Bone marrow (tissue), 2 donors: Measurements from ENCODE around the gene MGMT.

Source experiments
- DNase-seq, 2 donors: peaks; one replicate each; lab custom pipeline; 2025; lab: John Stamatoyannopoulos, UW

The MGMT gene

DNA sequence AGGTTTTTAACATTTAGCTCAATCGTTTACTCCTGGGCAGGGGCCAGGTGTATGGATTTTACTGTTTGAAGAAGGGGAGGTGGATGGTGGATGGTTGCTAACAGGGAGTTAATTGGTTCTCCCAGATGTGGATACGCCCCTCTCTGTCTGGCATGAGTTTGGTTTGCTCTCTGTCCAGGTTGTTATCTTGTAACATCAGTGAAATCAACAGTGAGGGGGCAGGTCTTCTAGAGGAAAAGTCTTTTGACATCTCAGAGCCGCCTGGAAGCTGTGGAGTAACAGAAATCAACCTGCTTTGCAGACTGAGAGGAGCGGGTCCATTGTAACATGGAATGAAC, 243.4 kb downstream of the MGMT start:
- DNase-seq, result no peak

DNA sequence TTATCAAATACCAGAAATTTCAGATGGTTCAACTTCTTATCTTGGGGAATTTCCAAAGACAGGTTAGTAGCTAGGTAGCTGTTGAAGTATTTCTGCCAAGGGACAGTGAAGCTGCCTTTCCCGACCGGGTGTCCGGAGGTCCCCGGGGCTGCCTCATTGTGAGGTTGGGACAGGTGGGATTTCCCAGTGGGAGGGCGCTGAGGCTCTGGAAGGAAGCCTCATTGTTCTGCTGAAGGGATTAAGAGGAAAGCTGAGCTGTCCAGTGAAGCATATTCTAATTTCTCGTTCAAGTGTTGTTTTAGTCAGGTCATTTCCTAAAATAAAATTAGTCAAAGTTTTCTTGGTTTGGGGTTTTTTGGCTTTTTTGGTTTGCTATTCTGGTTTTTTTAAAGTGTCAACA, 244.2 kb downstream of the MGMT start:
- DNase-seq, result no peak

DNA sequence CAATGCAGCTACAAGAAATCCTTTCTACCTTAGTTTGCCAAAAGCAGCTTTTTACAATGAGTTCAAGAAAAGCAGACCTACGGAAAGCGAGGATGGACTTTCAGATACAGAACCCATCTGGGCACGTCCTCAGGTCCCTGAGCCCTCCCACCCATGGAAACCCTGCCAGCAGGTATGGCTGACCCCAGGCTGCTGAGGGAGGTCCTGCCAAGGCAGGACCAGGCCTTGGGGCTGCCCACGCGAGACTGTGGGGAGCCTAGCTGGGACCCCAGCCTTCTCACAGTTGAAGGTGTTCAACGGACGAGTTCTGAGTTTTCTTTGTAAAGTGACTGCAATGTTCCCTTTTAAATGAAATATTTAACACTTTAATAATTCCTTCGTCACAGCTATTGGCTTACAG, 245.0 kb downstream of the MGMT start:
- no peak for DNase-seq

DNA sequence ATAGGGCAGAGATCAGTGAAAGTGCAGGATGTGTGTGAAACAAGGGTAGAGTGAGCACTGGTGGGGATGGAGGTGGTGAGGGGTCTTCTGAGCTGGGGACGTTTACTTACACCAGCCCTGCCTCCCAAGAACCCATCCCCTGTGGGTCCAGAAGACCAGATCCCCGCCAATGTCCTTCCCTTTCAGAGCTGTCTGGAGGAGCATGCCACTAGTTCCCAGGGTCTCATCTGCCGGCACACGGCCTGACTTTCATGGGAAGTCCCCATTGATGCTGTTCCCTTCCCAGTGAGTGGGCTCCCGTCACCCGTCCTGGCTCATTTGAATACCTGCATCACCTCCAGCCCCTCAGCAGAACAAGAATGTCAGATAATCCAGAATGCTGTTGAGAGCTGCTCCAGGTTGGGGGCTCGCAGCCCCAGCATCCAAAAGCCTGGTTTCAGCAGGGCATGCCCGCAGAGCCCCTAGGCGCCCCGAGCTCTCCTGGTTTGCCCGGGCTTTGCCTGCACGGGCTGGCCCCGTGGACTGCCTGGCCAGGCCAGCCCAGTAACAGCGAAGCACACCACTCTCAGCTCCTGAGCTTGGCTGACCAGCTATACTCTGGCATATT, 246.7 kb downstream of the MGMT start:
- DNase-seq, result no peak

DNA sequence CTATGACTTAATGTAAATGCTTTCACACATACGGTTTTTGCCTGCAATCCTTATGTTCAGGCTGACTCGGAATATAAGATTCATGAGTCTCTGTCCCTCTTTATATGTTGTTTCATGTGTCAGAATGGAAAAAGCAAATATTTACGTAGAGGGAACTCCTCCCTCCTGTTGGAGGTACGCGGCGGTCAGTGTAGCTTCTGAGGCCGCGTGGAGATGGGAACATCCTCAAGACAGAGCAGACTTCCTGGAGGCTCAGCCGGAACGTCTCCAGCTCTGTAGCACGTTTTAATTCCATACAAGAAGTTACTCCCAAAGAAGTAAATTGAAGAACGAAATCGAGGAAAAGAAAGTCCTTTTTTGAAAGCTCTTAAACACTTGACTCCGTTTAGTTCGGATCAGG, 248.8 kb downstream of the MGMT start:
- DNase-seq, result no peak

DNA sequence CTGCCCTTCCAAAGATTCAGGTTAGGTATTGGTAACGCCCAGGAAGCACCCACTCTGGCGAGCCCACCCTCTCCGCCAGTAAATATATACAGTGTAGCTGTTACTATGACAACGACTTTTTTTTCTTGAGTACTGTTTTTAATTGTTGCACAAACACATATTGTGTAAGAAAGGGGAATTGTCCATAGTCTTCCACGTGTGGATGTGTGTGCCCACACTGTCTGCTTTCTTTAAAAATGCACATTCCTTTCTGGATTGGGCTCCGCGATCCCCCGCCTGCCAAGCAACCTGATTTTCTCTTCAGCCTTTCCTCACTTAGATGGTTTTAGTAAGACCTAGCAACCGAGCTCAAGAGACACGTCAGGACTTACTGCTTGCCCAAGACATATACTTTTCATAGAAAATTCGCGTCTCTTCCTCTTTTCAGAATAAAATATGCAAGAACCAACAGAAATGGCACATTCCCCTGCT, 249.2 kb downstream of the MGMT start:
- DNase-seq, result no peak

DNA sequence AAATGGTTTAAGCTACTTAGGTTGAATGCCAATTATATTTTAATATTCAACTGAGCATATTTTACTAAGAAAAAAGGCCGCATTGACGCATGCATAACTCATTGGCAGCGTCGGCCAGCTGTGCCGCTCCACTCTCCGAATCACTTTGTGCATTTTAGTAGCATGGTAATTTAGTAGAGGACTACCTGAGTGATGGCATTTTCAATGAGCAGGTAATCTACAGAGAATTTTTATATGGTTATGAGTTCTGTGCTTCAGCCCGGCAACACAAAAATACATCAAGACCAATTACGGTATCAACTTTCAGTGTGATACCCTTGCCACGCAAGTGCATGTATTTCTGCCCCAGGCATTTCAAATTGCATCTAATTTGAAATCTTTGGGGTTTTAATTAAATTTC, 249.8 kb downstream of the MGMT start:
- DNase-seq, result no peak

DNA sequence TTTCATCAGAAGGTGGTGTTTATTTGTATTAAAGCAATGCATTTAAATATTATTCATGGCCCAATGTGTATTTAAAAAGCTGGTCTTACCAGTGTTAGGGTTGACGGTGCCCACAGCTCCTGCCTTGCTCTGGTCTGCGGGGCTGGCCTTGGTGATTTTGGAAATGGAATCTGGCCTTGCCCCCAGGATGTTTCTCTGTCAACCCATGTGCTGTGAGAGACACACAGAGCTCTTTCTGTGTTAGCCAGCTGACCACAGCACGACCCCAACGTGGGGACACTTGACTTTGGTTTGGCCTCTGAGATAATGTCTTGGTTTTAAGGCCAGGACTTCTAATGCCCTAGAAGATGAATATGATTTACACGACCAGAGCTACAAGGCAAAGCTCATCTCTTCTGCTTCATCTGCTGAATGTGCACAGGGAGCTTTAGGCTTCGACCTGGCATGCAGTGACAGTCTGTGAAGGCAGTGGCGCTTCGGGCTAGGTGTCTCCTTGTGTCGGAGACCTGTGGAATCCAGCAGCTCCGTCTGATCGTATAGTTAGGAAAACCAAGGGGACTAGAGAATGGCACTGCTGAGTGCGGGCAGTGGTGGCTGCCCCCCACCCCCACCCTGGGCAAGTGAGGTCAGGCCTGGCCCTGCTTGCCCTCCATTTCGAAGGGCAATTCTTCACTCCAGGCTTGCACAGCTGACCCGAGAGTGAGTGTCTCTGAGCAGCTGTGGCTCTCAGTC, 250.9 kb downstream of the MGMT start:
- no peak for DNase-seq

DNA sequence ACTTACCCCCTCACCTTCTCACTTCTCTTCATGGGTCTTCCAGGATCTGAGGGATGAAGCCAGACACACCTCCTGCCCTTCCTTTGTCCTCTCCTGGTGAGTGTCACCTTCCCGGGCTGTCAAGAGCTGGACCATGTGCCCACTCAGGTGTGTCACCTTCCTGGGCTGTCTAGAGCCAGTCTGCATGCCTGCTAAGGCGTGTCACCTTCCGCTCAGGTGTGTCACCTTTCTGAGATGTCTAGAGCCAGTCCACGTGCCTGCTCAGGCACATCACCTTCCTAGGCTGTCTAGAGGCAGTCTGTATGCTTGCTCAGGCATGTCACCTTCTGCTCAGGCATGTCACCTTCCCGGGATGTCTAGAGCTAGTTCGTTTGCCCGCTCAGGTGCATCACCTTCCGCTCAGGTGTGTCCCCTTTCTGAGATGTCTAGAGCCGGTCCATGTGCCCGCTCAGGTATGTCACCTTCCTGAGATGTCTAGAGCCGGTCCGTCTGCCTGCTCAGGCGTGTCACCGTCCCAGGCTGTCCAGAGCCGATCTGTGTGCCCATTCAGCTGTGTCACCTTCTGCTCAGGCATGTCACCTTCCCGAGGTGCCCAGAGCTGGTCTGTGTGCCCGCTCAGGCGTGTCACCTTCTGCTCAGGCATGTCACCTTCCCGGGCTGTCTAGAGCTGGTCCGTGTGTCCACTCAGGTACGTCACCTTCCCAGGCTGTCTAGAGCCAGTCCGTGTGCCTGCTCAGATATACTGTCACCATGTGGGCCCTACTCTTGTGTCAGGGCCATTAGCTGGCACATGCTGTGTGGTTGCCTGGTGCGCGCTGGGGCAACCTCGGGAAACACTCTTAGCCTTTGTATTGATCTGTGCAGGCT, 251.7 kb downstream of the MGMT start:
- DNase-seq, result no peak

DNA sequence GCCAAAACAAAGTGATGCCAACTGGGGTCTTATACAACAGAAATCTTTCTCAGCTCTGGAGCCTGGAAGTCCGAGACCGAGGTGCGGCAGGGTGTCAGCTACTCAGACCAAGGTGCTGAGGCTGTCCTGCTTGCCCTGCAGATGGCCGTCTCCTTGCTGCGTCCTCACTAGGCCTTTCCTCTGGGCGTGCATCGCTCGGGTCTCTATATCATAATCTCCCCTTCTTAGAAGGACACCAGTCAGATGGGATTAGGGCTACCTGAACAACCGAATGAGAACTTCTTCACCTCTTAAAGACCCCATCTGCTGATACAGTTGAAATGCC, 252.3 kb downstream of the MGMT start:
- DNase-seq, result no peak

DNA sequence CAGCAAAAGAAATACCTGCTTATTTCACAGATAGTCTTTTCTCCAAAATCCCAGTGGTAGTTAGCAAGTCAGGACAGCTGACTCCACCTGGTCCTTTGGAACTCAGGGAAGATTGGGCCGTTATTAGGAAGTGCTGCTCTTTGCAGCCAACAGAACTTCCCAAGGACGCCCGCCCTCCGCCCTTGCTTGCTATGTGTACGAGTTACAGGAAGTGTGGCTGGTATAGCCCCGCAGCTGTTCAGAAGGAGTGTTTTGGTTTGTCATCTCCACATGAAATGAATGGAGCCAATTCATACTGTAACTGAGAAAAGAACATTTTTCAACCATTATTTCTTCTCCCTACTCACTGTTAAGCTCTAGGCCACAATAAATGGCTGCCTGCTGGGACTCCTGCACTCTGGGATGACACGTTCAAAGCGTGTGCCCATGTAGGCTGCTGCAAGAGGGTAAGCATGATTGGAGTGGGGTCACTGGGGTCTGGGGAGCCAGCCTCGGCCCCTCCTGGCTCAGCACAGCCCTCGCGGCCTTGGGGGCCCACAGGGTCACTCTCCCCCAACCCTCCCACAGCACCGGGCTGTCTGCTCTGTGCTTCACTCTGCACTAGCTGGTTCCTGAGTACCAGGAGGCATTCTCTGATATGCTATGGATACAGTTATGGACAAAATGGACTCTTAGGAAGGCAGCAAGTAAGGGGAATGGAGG, 253.0 kb downstream of the MGMT start:
- DNase-seq, result no peak

DNA sequence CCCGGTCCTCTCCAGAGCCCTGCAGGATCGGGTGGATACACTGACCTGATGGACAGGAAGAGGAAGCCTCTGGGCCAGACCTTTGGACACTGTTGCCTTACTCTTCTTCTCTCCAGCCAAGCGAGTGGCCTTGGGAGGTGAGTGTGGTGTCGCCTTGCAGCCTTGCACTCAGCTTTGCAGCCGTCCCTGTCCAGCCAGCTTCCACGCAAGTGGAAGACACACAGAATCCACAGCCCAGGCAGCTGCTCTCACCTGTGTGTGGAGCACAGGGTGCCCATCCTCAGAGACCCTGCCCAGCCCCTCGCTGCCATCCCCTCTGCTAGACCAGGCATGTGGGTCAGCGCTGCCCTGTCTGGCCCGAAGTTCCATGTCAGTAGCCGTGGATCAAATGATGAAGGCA, 258.0 kb downstream of the MGMT start:
- DNase-seq, result no peak

DNA sequence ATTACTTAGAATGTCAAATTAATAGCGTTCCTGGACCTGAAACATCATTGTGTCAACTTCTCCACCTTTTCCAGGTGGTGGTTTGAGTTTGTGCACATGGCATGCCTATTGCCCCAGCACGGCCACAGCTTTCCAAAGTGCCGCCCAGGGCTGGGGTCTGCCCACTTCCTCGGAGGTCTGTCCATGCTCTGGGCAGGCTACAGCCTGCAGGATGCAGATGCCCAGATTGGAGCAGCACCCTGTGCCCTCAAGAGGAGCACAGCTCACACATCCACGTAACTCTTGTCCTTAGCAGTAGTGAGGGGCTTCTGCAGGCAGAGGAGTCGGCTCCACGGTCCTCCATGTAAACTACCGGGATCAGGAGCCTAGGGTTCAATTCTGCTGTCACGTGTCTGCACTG, 258.4 kb downstream of the MGMT start:
- DNase-seq, result no peak

DNA sequence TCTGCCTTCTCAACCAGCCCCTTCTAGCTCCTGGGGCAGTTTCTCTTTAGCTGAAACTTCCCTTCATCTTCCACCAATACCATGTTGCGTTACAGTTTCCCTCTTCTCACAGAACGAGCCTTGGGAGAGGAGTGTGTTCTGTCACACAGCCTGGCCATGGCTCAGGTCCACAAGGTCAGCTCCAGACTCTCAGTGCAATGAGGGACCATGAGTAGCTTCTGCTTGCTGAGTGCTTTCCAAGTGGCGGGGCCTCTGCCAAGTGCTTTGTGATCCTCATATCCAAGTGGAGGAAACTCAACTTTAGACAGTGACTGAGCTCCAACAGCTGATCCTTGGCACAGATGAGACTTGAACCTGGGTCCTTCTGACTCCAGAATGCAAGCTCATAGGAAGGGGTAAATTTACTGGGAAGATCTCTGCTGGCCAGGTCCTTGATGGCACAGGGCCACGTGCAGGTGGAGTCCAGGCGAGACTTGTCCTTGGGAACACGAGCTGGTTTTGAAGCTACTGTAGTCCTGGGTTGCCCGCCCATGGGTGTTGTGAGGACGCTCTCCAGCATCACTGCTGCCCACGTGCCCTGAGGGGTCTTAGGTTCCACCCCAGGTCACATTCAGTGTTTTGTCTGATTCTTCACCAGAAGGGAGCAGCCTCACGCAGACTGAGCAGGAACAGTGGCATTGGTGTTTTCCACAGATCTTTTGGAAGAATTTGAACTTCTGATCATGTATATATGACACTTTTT, 259.0 kb downstream of the MGMT start:
- DNase-seq, result no peak

DNA sequence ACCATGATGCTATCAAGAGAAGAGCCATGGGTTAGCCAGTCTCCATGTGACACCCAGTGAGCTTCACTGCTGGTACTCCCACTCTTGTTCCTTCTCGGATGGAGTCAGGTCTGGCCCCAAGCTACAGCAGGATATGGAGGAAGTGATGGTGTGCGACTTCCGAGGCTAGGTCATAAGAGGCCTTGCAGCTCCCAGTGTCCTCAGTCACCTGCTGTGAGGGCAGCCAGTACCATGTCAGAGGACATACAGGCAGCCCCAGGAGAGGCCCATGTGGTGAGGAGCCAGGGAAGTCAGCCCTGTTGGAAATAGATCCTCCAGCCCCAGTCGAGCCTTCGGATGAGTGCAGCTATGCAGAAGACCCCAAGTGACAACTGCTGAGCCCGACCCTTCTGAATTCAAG, 260.0 kb downstream of the MGMT start:
- no peak for DNase-seq

DNA sequence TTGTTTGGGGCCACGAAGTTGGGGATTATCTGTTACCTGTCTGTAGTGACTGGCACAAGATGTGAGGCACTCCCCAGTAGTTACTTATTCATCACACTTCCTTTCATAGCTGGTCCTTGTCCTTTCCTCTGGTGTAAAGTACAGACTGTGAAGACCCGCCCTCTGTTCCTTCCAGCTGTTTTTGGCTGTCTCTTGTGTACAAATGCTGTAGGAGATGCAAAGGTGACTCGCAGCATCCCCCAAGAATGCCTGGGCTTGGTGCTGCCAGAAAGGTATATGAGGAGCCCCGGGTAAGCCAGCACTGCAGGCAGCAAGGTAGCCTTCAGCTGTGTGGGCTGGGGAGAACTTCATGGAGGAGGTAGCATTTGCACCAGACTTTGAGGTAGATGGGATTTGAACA, 260.5 kb downstream of the MGMT start:
- no peak for DNase-seq

DNA sequence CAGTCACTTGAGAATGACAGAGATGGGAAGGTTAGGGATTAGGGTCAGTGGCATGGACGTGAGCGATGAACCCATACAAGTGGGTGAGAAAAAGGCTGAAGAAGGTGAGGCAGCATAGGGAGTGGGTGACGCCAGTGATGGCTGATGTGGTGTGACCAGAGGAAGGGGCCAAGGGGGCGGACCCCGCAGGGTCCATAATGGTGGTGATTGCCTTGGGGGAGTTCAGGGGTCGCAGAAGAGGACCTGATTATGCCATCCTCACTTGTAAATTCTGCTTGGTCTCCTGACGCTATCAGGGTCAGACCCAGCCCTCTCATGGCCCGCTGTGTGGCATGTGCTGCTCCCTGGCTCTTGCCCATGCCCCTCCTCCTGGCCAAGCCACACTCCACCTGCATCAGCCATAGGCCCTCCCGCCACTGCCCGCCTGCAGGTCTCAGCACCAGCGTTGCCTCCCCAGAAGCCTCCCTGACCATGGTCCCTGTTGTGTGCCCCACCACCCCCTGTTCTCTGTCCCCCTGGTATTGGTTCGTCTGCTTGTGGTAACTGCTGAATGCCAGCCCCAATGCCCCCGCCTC, 261.3 kb downstream of the MGMT start:
- DNase-seq, result no peak

DNA sequence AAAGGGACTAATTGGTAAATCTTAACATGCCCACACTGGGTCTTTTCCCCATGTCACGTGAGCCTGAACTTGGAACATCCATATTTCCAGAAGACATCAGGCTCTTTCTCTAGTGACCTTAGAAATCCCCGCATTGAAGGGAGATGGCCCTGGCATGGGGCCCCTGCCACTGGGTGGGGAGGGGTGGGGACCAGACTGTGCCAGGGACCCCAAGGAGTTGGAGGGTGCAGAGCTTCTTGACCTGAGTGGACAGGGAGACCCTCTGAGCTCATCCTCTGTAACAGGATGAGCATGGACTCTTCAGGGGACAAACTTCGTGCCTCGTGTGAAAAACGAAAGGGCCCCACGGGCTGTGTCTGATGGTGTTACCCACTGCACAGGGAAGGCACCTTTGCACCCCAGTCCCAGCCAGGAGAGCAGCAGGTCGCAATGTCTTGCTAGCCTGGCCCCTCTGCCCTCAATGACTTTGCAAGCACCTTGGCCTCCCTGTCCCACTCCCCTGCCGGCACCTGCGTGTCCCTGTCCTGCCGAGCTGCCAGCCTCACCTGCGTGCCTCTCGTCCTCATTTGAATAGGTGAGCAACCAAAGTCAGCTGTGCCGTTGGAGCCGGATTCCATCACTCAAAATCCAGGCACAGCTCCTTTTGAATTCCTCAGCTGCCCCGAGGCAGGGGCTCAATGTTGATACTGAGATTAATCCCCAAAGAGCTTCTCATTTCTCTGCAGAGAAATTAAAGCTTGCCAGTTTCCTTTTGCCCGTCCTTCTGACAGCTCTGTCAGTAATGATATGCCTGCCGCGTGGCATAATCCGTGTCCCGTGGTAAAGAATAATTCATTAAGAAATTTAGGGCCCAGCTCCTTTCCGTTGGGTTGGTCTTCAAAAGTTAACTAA, 262.1 kb downstream of the MGMT start:
- no peak for DNase-seq

DNA sequence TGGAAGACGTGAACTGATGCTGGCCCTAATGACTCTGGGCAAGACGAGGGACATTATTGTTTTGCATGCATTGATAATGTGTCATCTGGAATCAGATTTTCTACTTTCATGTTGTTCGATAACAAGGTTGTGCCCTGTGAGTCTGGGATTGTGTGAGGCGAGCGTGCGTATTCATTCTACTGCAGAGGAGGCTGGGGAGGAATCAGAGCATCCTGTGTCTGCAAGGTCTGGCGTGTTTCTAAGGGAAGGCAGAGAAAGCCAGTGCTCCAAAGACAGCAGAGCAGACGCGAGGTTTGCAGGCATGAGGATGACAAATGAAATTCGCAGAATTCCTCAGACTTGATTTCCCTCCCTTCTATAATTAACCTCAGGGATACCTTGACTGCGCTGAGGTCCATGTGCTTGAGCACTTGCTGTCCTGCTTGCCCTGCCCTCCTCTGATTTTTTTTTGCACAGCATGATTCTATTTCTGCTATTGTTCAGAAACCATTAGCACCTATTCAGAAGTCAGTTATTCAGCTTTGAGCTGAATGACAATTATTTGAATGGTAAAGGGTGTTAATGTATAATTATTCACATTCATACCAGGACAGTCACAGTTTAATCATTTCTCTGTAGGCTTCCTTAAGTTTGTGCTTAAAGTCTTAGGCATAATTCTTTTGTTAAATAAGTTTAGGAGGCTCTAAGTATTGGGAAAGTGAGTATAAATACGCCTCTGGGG, 263.4 kb downstream of the MGMT start:
- no peak for DNase-seq

DNA sequence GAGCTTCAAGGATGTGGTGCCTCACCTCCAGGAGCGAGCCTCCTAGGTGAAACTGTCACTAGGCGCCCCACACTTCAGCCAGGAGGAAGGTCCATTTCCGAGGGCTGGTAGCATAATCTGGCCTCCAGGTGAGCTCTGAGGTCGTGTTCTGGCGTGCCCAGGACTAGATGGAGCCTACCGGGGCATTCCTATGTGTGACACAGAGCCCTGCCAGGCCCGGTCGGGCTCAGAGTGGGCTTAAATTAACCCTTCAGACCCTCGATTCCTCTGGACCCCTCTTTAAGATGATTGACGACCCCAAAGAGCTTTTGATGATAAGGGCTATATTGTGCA, 263.9 kb downstream of the MGMT start:
- no peak for DNase-seq
